PC-3 (cell line): ENCODE data around the gene FBXL13. TPM values are rescaled to one million over a fixed set of nuclear protein-coding genes. Genes with fewer than 3 reads are reported as not detected.

Experiments used
- ATAC-seq: fragments of 200-7000 bp; cut with Tn5 transposase; 2 replicates; pipeline ENCODE4 v1.9.1; 2020; ENCODE audit warnings: mild to moderate bottlenecking, moderate library complexity
- BruUV-seq: library from RNA; stranded (reverse); fragments of 400-500 nt; replicated peaks from 2 replicates; lab custom pipeline; 2021; lab: Mats Ljungman, UMichigan
- CTCF ChIA-PET: fragments of 300-600 bp; sonication (Branson Sonifier 250); formaldehyde crosslinking; loops from one replicate; lab custom pipeline; 2022; ENCODE audit warnings: antibody characterized with exemption; lab: Charles Lee
- POLR2A ChIA-PET: fragments of 300-600 bp; sonication (Branson Sonifier 250); formaldehyde crosslinking; loops from one replicate; lab custom pipeline; 2022; ENCODE audit warnings: antibody characterized with exemption; ENCODE audit not compliant: unreplicated experiment; lab: Charles Lee
- DNase-seq: peaks from one replicate; pipeline ENCODE4 v3.0.0-alpha.2; 2015
- H2AFZ ChIP-seq: fragments of 300-600 bp; sonication (generic); 2 replicates; pipeline ENCODE4 v1.6.0; 2016; ENCODE audit warnings: antibody characterized with exemption, low read length
- H3F3A ChIP-seq: fragments of 300-600 bp; sonication (generic); one replicate; pipeline ENCODE4 v1.6.0; 2017; ENCODE audit warnings: antibody characterized with exemption, low read length, control low read depth, mild to moderate bottlenecking; ENCODE audit not compliant: unreplicated experiment
- H3K27ac ChIP-seq: fragments of 300-600 bp; sonication (generic); 2 replicates; pipeline ENCODE4 v1.5.1; 2016; ENCODE audit warnings: mild to moderate bottlenecking, low read length
- H3K27me3 ChIP-seq: fragments of 300-600 bp; sonication (generic); 2 replicates; pipeline ENCODE4 v1.6.1; 2016; ENCODE audit warnings: low read length, mixed read lengths
- H3K36me3 ChIP-seq: fragments of 300-600 bp; sonication (generic); 2 replicates; pipeline ENCODE4 v1.6.1; 2016; ENCODE audit warnings: low read depth, mixed run types, low read length, mixed read lengths
- H3K4me1 ChIP-seq: fragments of 300-600 bp; sonication (generic); 2 replicates; pipeline ENCODE4 v1.5.1; 2016; ENCODE audit warnings: low read length; ENCODE audit not compliant: insufficient read depth
- H3K4me2 ChIP-seq: fragments of 300-600 bp; sonication (generic); 2 replicates; pipeline ENCODE4 v1.6.0; 2016; ENCODE audit warnings: low read length
- H3K4me3 ChIP-seq: fragments of 300-600 bp; sonication (generic); 2 replicates; pipeline ENCODE4 v1.5.1; 2016; ENCODE audit warnings: mild to moderate bottlenecking, low read length, mixed read lengths
- H3K79me2 ChIP-seq: fragments of 300-600 bp; sonication (generic); 2 replicates; pipeline ENCODE4 v1.6.1; 2017; ENCODE audit warnings: low read length, mixed read lengths
- H3K9ac ChIP-seq: fragments of 300-600 bp; sonication (generic); 2 replicates; pipeline ENCODE4 v1.6.0; 2016; ENCODE audit warnings: mild to moderate bottlenecking, low read length
- H3K9me2 ChIP-seq: fragments of 300-600 bp; sonication (generic); replicated peaks from 2 replicates; pipeline ENCODE4 v1.6.1; 2016; ENCODE audit warnings: mixed run types, low read length, mixed read lengths
- H3K9me3 ChIP-seq: fragments of 300-600 bp; sonication (generic); 2 replicates; pipeline ENCODE4 v1.6.1; 2016; ENCODE audit warnings: low read length, mixed read lengths
- H4K20me1 ChIP-seq: fragments of 300-600 bp; sonication (generic); 2 replicates; pipeline ENCODE4 v1.6.1; 2016; ENCODE audit warnings: low read length, mixed read lengths
- CTCF ChIP-seq: fragments of 300-600 bp; sonication (generic); conservative IDR thresholded peaks from 2 replicates; pipeline ENCODE4 v1.5.1; 2017; ENCODE audit warnings: antibody characterized with exemption, low read depth, mild to moderate bottlenecking, low read length
- EZH2 ChIP-seq: fragments of 300-600 bp; sonication (generic); IDR thresholded peaks from one replicate; pipeline ENCODE4 v1.6.1; 2017; ENCODE audit warnings: antibody characterized with exemption, mild to moderate bottlenecking, low read length; ENCODE audit not compliant: unreplicated experiment
- EZH2phosphoT487 ChIP-seq: fragments of 300-600 bp; sonication (generic); IDR thresholded peaks from 2 replicates; pipeline ENCODE4 v1.6.1; 2018; ENCODE audit warnings: mild to moderate bottlenecking, antibody characterized with exemption, low read length, borderline replicate concordance
- intact Hi-C: fragments of 100-400 bp; cut with micrococcal nuclease; formaldehyde crosslinking; loops from 2 replicates; pipeline ENCODE4 v1.9.0; 2023
- total RNA-seq: library from RNA; depleted of rRNA; stranded (reverse); fragments of >200 nt; gene quantifications from 2 replicates; pipeline ENCODE4 v1.2.3, GENCODE V29; 2014

FBXL13 gene
- total RNA-seq, 1 experiment from 2014 or later = 1.1 TPM

GRCh38 chr7:102837802-102838201, 236.8 kb downstream of the FBXL13 start:
- Histone ChIP-seq H3F3A (no peaks in the 10 kb centered on the region), H3K27me3 (no peaks in the 10 kb centered on the region), H3K4me2 (no peak overlapping the region), H2AFZ (no peak overlapping the region), H3K79me2 (no peaks in the 10 kb centered on the region), H3K4me1 (peaks cover 39% of the 10 kb centered on the region), H3K9me2 (no peaks in the 10 kb centered on the region), H3K36me3 (no peaks in the 10 kb centered on the region), H3K27ac (no peak overlapping the region), H3K9ac (no peak overlapping the region), H3K4me3 (no peak overlapping the region), H4K20me1 (no peaks in the 10 kb centered on the region), H3K9me3 (no peaks in the 10 kb centered on the region)
- TF ChIP-seq EZH2 = no peak
- no peak for TF ChIP-seq CTCF
- no peak for TF ChIP-seq EZH2phosphoT487
- ATAC-seq (no peak), DNase-seq (no peak)
- ChIA-PET POLR2A (no interaction called here), CTCF (no interaction called here)
- intact Hi-C loops = loop anchor here (5.0 kb wide), 1 partner anchor 34 kb away; no protein-coding TSS in a partner anchor
- no TSS peak for BruUV-seq

GRCh38 chr7:102836977-102837376, 237.6 kb downstream of the FBXL13 start:
- no peaks in the 10 kb centered on the region for H3K9me3 ChIP-seq
- peak overlapping the region; percentile 67 for H3K4me2 ChIP-seq
- POLR2A ChIA-PET = no interaction called here
- no peak overlapping the region for H2AFZ ChIP-seq
- no peak overlapping the region for H3K9ac ChIP-seq
- ATAC-seq = no peak
- H3K27ac ChIP-seq = no peak overlapping the region
- TF ChIP-seq EZH2 (no peak), CTCF (no peak), EZH2phosphoT487 (no peak)
- no peaks in the 10 kb centered on the region for H3K9me2 ChIP-seq
- H3K79me2 ChIP-seq = no peaks in the 10 kb centered on the region
- intact Hi-C loops = loop anchor here (1.0 to 5.0 kb wide), 2 partner anchors 35 to 151 kb away; no protein-coding TSS in a partner anchor
- H4K20me1 ChIP-seq = no peaks in the 10 kb centered on the region
- no TSS peak for BruUV-seq
- H3K4me3 ChIP-seq = no peak overlapping the region
- H3F3A ChIP-seq = no peaks in the 10 kb centered on the region
- CTCF ChIA-PET = no interaction called here
- no peaks in the 10 kb centered on the region for H3K27me3 ChIP-seq
- peaks cover 39% of the 10 kb centered on the region for H3K4me1 ChIP-seq
- no peak for DNase-seq
- H3K36me3 ChIP-seq = no peaks in the 10 kb centered on the region

GRCh38 chr7:102836191-102836919, 238.2 kb downstream of the FBXL13 start:
- DNase-seq = peak; percentile 87
- H3K27ac ChIP-seq = peak overlapping the region; percentile 36
- H2AFZ ChIP-seq = no peak overlapping the region
- H3K4me3 ChIP-seq = peak overlapping the region; percentile 7; the same call in 1 of the 2 replicates
- BruUV-seq = no TSS peak
- no peaks in the 10 kb centered on the region for H3K27me3 ChIP-seq
- CTCF ChIA-PET = no interaction called here
- H3K79me2 ChIP-seq = no peaks in the 10 kb centered on the region
- no peaks in the 10 kb centered on the region for H3K36me3 ChIP-seq
- H4K20me1 ChIP-seq = no peaks in the 10 kb centered on the region
- peak overlapping the region; percentile 67 for H3K4me2 ChIP-seq
- POLR2A ChIA-PET = no interaction called here
- intact Hi-C loops = loop anchor here (1.0 to 5.0 kb wide), 2 partner anchors 36 to 152 kb away; no protein-coding TSS in a partner anchor
- H3K9me3 ChIP-seq = no peaks in the 10 kb centered on the region
- no peaks in the 10 kb centered on the region for H3K9me2 ChIP-seq
- no peaks in the 10 kb centered on the region for H3F3A ChIP-seq
- peaks cover 39% of the 10 kb centered on the region for H3K4me1 ChIP-seq
- H3K9ac ChIP-seq = no peak overlapping the region
- peak; percentile 90 for ATAC-seq
- TF ChIP-seq EZH2 = no peak
- TF ChIP-seq CTCF = no peak
- TF ChIP-seq EZH2phosphoT487 = no peak
